Astrocyte (in vitro differentiated cells and primary cell): ENCODE measurements around the gene BBX.

ENCODE experiments used
- CTCF ChIP-seq: IDR thresholded peaks from 2 replicates; pipeline ENCODE4 v1.5.1; 2011; ENCODE audit warnings: low read depth, mild to moderate bottlenecking, inconsistent platforms, low read length, moderate library complexity; ENCODE audit not compliant: insufficient read depth
- EZH2 ChIP-seq: IDR thresholded peaks from 2 replicates; pipeline ENCODE4 v1.6.1; 2012; ENCODE audit warnings: mild to moderate bottlenecking, low read length, inconsistent platforms; ENCODE audit not compliant: insufficient read depth

GRCh38 chr3:107589454-107589853 lies 66.7 kb downstream of the BBX start:
- no peak for TF ChIP-seq CTCF
- no peak for TF ChIP-seq EZH2
